HG03460 (cell line): ENCODE data around the gene PAQR5.
"Not testable (repeated sequence)": the region's sequence is repeated elsewhere in the genome, so short reads cannot be mapped to it uniquely, and the experiment has no call there.

Source experiments
- ATAC-seq: cut with Tn5 transposase; IDR thresholded peaks from one replicate; pipeline ENCODE4 v1.9.1; 2021; ENCODE audit not compliant: unreplicated experiment

The PAQR5 gene, protein sequence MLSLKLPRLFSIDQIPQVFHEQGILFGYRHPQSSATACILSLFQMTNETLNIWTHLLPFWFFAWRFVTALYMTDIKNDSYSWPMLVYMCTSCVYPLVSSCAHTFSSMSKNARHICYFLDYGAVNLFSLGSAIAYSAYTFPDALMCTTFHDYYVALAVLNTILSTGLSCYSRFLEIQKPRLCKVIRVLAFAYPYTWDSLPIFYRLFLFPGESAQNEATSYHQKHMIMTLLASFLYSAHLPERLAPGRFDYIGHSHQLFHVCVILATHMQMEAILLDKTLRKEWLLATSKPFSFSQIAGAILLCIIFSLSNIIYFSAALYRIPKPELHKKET

DNA sequence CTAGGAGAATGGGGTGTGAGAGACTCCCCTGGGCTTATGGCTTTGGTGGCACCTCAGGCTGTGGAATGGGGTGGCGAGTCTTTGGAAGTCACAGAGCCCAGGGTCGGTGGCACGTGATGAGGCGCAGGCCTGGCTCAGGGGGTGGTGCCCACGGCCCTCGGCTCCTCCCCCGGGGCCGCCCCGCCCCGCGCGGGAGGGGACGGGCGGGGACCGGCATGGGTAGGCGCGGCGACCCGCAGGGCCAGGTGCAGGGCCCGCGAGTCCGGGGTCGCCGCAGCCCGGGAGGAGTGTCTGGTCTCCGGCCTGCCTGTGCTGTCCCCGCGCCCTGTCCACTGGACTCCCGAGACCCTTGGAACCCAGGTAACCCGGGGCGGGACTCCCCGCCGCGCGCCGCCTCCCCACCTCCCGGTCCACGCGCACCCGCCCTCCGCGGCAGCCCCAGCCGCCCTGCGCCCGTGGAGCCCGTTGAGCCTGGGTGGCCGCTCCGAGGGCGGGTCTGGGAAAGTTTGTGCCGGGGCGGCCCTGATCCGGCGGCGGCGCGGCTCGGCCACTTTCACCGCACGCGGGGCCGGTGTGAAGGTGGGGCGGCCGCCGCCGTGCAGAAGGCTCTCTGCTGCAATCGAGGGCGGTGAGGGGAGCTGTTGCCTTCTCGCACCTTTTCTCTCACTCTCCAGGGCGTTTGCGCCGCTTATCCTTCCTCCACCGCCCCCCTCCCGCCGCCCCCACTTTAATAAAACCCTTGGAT lies at the start of gene PAQR5:
TSS of gene PAQR5 (plus strand) at position 216 of the 745 bp plus-strand sequence. CDS start 61,169 bp downstream, outside the sequence.
- no peak for ATAC-seq

DNA sequence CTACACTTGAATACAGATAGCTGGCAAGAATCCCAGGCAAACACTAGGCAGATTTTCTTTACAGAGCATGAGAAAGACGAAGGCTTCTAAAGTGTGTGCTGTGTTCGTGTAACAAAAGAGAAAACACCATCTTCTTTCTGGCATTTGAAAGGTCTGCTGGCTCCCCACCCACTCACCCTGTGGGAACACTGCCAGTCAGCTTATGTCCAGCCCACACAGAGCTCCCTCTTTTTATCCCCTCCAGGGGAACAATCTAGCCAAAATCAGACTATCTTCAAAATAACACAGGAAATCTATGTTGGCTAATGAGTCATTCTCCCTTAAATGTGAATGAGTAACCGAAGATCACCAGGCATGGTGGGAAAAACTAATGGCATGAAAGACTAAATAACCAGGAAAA lies 45.6 kb upstream of the PAQR5 start:
- ATAC-seq, result no peak

DNA sequence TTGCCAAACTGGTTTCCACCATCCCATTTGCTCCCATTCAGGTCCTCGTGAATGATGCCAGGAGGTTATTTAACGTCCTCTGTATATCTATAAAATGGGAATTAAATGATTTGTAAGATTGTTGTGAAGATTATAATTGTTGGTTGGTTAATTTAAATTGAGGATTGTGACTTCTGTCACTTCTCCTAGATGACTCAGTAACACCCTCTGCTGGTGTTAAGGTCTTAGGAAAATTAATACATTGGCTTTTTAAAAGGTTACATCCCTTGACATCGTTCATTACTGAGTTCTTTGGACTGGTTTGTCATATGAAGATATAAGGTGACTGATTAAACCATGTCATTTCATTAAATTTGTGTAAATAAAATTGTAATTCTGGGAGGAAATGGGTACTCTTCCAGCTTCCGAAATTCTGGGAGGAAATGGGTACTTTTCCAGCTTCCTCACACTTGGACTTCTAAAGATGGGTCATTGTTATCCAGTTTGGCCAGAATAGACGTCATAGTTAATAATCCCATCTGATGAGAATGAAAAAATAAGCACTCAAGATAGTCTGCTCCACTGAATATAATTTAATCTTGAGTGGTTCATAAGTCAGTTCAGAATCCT lies 33.3 kb upstream of the PAQR5 start:
- ATAC-seq, result no peak

DNA sequence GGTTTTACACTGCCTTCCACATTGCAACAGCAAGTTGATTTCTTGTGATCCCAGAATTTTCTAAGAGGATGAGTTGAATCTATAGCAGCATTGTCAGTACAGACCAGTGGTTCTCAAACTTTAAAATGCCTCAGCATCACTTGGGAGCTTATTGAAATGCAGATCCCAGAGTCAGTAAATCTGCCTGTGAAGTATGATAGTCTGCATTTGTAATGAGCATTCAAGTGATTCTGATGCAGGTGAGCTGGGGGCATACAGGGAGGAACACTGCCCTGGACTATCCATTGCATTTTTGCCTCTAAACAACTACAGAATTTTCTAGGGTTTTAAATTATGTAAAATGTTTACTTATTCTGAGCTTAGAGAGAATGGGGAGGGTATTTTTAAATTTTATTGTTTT lies 27.5 kb upstream of the PAQR5 start:
- no peak for ATAC-seq

DNA sequence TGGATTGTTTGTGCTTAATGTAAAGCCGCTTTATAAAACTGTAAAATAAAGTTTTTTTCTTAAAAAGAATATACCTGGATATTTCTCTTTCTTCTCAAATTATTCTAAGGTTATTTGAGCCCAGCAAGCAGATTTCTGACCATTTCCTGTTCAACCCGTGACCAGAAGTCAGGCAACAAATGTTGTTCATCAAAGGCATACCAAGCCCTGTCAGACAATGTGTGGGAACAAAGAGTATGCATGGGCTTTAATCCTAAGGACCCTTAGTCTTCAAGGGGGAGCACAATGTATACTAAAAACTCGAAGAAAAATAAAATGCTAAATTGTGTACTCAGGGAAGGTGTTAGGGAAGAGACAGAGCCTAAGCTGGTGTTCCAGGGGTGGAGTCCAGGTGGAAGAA lies 26.6 kb upstream of the PAQR5 start:
- no peak for ATAC-seq

DNA sequence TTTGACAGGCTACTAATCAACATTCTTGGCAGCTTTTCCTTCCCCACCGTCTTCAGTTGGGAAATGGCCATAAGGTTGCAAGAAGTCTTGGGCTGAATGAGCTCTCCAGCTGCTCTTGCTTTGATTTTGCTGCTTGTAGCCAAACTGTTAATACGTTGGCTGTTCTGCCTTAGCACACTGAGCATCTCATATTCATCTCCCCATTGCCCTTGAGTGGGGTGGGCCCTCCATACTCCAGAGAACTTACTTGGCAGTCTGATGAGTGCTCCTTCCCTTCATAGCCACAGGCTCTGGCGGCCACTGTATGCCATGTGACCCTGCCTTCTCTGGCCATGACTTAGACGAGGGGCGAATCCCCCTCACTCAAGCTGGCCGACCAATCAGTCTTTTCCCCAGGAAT lies 25.8 kb upstream of the PAQR5 start:
- ATAC-seq, result no peak

DNA sequence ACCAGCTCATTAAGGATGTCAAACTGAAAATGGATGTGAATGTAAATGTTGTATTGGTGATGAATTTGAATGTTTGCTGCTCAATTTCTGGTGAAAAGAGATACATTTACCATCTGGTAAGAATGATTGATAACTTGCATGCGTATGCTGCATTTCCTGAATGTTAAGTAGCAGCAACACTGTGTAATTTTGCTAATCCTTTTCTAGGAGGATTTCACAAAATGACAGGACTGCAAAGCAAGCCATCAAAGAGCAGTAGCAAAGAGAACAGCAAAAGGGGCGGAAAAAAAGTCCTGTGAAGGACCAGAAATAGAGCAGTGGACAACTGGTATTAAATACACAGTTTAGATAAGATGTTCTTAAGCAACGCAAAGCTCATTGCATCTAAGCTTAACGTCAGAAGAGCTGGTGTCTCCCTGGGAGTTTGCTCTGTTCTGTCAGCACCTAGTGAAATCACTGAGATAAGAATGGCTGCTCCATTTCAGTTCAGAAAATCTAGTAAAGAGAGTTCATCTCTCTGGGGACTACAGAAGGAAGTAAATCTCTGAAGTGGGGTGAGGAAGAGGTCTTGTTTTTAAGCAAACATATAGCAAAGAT lies 23.5 kb upstream of the PAQR5 start:
- ATAC-seq, result no peak

DNA sequence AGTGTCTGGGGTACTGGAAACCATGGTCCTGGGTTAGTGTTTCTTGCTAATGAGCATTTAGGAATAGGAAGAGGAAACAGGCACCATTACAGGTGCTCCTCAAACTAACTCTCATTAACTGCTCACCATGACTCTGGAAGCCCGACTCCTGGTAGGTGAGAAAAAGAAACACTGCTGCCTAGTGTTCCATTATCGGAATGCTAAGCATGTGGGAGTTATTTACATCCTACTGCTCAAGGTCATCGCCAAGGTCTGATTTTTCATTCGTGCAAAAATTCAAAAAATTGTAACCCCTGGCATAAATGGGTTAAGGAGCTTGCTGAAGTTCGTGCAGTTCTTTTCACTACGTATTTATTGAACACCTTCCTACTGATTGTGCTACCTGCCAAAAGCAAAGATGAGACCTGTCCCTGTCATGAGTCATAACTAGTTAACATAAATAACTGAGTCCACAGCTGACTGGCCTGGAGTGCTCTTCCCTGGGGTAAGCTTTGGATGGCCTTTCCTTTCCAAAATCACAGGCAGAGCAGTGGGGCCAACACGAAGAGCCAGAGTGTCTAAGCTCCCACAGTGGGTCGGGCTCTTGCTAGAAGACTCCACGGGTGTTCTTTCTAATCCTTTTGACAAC lies 22.7 kb upstream of the PAQR5 start:
- ATAC-seq, result no peak

DNA sequence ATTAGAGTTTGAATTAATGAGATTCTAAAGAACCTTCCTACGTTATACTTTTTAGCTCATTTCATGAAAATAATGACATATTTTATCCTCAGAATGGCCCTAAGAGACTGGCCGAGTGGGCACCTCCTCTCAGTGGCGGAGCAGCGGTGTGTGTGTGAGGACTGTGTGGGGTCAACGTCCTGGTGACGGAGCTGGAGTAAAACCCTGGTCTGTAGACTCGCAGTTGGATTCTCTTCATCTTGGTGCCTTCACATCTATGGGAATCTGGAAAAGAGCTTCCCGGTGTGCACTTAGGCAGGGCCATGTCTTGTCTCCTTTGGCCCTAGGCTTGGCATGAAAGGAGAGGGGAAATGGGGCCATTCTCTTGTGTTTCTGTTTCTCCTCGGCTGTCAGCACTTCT lies 21.4 kb upstream of the PAQR5 start:
- ATAC-seq, result no peak

DNA sequence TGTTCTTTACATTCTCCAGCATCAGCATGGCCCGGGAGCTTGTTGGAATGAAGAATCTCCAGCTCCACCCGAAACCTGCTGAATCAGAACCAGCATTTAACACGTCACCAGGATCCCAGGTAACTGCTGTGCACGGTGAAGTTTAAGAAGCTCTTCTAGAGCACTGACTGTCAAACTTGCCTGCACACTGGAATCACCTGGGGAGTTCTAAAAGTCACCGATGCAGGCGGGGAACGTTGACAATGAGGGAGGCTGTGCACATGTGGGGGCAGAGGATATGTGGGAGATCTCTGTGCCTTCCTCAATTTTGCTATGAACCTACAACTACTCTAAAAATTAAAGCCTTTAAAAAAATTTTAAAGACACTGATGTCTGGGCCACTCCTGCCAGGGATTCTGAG lies 19.1 kb upstream of the PAQR5 start:
- ATAC-seq, result no peak

DNA sequence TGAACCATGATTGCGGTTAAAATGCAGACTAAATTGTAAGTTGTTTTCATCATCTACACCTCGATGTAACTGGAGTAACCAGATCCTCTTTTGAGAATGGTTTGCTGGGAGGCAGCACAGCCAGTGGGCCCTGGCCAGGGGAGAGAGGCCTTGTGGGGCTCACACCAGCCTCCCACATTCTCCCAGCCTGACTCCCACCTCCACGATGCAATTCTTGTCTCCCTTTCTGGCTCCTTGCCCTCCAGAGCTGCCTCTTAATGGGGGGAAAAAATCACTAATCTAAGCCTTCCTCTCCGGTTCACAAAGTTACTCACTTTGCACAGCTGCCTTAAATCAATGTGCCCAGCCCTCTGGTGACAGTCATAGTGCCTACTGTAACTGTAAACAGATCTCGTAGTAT lies 17.9 kb upstream of the PAQR5 start:
- ATAC-seq, result no peak

DNA sequence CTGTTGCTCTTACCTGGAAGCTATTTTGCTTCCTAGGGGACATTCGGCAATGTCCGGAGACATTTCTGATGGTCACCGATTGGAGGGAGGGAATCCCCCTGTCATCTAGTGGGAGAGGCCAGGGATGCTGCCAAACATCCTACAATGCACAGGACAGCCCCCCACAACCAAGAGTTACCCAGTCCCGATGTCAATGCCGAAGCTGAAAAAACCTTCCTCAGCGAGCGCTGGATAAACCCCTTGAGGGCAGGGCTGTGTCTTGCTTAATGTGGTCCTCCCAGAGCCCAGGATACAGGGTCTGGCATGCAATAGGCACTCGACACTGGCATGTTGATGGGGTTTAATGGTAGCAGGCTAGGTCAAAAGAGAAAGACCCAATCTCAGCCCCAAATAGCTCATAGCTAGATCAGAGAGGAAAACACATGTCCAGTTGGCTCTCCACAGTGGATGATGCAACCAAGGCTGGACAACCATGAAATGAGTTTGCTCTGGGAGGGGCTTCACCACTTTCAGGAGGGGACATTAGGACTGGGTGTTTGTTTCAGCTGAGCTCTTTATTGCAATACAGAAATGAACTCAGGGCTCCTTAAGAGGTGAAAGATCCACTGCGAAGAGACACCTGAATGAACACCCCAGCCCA lies 16.5 kb upstream of the PAQR5 start:
- no peak for ATAC-seq

DNA sequence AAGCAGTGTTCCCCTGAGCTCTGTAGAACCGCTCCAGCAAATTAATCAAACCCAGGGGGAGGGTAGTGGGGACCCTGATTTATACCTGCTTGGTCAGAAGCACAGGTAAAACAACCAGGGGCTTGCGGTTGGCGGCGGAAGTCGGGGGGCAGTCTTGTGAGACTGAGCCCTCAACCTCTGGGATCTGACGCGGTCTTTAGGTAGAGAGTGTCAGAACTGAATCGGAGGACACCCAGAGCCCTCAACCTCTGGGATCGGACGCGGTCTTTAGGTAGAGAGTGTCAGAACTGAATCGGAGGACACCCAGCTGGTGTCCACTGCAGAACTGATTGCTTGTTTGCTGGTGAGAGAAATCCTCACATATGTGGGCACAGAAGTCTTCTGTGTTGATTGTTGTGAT lies 12.9 kb upstream of the PAQR5 start:
- ATAC-seq, result no peak

DNA sequence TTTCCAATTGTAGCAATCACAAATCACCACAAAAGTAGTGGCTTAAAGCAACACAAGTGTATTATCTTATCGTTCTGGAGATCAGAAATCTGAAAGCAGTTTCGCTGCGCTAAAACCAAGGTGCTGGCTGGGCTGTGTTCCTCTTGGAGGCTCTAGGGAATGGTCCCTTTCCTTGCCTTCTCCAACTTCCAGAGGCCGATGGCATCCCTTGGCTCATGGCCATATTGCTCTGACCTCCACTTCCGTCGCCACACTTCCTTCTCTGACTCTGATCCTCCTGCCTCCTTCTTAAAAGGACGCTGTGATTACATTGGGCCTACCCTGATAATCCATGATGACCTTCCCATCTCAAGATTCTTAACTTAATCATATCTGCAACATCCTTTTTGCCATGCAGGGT lies 10.7 kb upstream of the PAQR5 start:
- ATAC-seq, result no peak

DNA sequence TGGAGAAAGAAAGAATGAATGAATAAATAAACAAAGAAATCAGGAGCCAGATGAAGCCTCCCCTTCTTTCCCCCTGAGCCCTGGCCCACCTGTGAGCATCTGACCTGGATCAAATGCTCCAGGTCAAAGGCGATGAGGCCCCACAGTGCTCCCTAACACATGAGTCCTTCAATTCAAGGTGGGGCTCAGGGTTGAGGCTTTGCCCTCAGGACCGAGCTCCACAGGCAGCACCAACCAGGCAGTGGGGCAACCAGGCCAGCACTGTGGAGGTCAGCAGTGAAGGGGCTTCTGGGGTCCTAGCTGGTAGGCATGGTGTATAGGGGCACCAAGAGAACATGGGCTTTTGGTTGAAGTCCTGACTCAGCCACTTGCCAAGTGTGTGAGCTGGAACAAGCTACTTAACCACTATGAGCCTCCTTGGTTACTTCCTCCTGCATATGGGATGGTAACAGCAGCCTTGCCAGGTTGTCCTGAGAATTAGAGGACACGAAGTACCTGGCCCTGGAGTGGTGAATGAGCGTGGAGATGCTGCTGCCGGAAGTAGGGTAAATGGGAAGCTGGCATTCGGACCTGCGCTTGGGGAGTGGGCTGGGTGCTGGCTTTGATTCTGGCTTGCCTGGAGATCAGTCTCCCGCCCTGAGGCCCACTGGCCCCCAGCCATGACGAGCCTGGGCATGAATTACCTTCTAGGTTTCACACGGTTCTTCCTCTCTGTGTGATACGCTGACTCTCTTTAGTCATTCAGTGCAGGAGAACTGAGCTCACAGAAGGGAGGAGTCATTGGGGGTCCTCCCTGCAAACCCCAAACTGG lies 10.0 kb upstream of the PAQR5 start:
- ATAC-seq, result no peak

DNA sequence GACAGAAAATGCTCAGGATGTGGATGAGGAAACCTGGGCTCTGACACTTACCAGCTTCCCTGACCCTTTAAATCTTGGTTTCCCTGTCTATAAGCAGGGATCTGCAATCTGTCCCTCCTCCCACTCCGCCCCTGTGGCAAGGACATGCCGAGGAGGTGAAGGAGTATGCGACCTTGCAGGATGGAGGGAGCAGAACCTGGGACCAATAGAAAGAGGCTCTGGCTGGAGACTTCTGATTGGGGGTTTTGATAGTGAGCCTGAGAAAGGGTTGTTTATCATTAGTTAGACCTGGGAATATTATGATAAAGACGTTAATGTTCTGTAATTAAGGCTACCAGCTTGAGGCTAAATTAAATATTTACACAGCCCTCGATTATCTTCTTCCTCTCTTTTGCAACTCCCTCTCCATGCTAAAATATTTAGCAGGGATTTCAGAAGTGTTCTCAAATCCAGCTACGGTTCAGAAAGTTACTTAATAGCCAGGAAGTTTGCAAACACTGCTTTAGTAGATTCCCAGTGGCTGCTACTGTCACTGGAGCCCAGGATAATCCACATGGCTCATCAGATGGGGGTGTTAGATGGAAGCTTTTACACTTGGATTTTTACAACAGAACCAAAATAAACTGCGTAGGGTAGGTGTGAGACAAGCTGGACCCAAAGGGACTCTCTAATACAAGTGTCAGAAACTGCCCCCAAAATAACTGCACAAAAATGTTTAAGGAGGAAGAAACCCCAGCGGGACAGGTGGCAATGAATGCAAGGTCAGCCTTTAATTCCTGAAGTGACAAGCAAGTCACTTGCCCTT lies 9.2 kb upstream of the PAQR5 start:
- no peak for ATAC-seq

DNA sequence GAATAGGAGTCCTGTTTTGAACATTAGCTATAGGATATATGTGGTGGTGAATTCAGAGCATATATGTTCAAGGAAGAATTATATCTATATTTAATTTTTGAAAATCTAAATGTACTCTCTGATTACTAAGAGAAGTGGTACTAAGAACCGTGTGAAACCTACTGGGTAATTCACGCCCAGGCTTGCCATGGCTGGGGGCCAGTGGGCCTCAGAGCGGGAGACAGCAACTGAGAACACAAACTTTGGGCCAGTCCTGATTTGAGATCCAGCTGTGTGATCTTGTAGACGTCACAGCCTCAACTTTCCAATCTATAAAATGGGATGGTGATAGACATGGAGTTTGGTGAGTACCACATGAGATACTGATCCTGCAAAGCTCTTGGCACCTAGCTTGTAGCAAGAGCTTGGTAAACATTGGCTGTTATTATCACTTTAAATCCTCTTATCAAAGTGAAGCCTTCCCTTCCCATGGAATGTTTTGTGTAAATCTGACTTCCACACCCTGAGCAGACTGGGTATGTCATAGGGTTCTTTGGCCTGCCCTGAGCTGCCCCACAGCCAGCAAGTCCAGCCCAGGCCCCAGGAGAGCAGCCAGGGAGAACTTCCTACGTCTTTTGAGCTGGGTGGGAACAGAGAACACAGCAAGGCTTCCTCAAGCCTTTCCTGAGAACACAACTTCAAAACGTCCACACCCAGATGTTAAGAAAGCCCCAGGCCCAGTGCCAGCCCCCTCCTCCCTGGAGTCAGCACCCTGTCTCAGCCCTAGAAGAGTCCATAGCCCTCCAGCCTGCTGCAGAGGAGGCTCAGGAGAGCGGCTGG lies 8.2 kb upstream of the PAQR5 start:
- ATAC-seq, result no peak

DNA sequence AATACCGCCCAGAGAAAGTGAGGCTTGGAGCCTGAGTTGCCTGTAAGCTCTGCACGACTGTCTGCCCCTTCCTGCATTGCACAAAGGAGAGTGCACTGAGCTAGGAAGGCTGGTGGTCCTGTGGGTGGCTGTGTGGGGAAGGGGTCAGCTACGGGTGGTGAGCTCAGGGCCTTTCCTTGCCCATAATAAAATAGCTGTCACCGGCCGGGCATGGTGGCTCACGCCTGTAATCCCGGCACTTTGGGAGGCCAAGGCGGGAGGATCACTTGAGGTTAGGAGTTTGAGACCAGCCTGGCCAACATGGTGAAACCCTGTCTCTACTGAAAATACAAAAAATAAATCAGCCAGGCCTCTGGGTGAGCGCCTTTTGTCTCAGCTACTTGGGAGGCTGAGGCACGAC lies 7.1 kb upstream of the PAQR5 start:
- ATAC-seq, result not testable (repeated sequence)
